ENCODE measurements around the gene ADARB2.

The ADARB2 gene

DNA sequence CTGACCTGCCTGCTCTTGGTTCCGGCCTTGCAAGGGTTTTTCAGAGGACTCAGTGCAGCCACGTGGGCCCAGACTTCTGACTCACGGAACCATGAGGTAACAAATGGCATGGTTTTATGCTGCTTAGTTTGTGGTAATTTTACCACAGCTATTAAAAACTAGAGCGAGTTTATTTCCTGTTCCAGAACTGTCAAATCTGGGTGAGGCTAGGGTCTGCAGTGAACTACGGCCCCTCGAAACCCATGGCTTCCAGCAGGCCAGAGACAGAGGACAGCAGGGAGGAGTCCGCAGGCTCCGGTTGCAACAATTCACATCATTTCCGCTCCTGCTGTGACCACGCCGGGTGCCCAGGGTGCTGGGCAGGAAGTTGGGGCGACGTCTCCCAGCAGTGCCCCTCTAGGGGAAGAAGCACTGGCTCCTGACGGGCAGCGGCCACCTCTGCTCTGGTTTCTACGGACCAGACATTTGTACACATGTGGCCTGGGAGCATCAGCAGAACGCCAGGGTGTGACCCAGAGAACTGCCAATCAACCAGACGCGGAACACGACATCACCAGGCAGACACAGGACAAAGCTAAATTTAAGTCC lies 74.8 kb downstream of the ADARB2 start:
- no peak for DNase-seq

- no peak for DNase-seq
Measured at GRCh38 chr10:1661859-1662437, 75.4 kb downstream of the ADARB2 start.

DNA sequence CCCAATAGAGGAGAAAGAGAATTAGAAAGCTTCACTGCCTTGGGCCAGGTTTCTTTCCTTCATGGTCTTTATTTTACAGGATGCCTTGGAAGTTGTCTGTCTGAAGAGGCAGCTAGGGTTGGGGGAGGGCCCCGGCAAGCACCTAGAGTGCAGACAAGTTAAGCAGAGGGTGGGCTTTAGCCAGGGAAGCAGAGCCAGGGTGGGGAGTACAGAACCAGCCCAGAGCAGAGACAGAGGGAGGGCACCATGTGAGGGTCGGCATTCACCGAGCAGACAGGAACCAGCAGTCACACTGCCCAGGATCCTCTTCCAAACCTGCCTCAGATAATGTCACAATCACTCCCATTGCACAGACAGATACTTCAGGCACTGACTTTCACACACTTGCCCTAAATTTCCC lies 75.9 kb downstream of the ADARB2 start:
- no peak for DNase-seq

- DNase-seq, result no peak
Measured at GRCh38 chr10:1660815-1661214, 76.5 kb downstream of the ADARB2 start.

DNA sequence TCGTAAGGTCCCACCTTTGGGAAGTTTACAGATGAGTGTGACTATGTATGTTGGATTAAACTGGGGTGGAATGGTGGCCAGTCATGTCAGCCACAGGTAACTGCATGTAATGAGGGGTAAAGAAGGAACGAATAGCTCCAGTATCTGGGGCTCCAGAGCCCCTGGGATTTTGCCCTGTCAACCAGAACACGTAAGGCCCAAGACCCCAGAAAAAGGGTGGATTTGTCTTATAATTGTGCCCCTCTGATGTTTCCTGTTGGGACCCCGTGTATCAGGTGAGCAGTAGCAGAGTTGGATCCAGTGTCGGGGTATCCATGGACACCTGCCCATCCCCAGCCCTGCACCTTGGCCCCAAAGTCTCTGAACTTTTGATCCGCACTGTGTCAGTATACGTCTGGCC lies 76.9 kb downstream of the ADARB2 start:
- DNase-seq, result no peak

DNA sequence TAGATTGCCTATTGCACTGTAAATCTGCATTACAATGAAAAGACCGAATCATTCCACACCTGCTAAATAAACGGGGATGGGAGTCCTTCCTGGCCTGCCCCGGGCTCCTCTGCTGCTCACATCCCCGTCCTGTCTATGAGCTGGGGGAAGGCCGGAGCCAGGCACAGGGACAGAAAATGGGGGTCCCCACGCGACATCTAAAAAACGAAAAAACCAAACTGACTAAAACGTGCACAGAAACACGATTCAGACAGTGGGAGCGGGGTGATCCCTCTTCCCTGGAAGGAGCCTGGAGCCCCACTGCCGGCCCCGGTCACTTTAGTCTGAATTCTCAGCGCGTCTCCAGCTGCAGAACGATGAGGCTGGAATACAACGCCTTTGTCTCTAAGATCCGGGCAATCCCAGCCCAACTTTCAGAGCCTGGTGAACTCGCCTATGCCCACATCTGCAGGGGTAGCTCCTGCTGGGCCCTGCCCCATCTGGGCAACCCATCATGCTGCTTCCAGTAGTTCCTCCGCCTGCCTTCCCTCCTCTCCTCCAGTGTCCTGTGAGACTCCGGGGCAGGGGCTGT lies 78.0 kb downstream of the ADARB2 start:
- no peak for DNase-seq

DNA sequence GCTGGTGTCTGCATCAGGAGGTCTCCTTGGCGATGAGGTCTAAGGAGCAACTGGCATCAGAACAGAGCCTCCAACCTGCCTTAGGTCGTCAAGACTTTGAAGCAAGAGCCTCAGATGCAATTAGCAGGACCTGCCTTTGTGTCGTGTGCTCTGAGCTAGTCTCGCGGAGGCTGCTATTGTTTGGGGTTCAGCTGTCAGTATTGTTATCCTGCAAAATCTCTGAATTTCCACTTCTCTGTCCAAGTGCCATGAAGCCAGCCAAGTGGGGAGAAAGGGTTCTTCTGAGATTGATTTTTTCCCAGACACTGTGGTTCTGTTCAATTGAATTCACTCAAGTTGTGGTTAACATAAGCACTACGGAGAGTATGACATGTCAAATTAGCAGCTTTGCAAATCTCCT lies 78.7 kb downstream of the ADARB2 start:
- DNase-seq, result no peak

DNA sequence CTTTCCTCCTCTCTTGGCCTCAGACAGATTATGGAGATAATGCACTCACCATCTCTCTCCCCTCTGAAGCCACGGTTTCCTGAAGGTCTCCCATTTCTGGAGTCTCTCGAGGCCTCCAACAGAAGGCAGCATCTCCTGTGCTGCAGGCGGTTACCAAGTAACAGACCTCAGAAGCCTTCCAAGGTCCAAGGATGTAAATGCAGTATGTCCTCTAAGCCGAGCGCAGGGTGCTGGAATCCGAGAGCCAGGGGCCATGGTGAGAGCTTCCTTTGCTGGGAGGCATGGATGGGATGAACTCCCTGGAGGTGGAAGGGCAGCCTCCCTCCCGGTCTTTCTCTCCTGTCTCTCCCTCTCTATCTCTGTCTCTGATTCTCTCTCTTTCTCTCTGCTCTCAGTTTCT lies 79.8 kb downstream of the ADARB2 start:
- no peak for DNase-seq

GRCh38 chr10:1655367-1655766 lies 82.0 kb downstream of the ADARB2 start:
- DNase-seq, result no peak

DNA sequence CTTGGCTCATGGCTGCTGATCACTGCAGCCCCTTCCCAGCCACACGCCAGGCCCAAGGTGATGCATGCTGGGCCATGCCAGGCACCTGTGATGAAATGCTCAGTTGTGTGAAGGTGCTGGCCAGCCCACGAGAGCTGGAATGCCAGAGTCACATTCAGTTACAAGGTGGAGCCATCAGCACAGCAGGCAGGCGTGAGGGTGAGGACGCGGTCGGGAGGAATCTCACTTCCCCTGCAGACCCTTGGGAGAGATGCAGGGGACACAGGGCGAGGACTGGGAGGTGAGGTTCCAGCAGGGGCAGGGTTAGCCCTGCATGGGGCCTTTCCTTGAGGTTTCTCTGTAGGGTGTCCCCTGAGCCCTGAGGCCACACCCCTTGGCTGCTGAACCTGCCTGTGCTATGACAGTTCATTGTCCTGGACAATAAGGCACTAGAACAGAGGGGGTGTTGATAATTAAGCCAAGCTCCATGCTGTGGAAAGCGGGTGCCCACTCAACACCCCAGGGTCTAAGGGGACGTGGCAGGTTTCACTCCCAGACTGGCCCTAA lies 82.4 kb downstream of the ADARB2 start:
- DNase-seq, result no peak

- DNase-seq, result no peak
Measured at GRCh38 chr10:1654247-1654646, 83.1 kb downstream of the ADARB2 start.

DNA sequence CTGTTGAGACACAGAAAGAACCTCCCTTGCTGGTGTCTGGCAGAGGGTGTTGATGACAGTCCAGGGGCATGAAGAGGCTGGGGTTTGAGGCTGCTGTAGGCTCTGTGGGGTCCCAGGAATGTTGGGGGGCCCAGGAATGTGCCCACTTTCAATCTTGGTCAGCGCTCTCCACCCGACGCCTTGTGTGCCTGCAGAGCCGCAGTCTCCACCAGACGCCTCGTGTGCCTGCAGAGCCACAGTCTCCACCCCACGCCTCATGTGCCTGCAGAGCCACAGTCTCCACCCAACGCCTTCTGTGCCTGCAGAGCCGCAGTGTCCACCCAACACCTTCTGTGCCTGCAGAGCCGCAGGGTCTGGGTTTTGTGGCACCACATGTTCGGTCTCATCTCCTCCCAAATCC lies 84.0 kb downstream of the ADARB2 start:
- DNase-seq, result no peak

GRCh38 chr10:1652151-1652550 lies 85.2 kb downstream of the ADARB2 start:
- no peak for DNase-seq

DNA sequence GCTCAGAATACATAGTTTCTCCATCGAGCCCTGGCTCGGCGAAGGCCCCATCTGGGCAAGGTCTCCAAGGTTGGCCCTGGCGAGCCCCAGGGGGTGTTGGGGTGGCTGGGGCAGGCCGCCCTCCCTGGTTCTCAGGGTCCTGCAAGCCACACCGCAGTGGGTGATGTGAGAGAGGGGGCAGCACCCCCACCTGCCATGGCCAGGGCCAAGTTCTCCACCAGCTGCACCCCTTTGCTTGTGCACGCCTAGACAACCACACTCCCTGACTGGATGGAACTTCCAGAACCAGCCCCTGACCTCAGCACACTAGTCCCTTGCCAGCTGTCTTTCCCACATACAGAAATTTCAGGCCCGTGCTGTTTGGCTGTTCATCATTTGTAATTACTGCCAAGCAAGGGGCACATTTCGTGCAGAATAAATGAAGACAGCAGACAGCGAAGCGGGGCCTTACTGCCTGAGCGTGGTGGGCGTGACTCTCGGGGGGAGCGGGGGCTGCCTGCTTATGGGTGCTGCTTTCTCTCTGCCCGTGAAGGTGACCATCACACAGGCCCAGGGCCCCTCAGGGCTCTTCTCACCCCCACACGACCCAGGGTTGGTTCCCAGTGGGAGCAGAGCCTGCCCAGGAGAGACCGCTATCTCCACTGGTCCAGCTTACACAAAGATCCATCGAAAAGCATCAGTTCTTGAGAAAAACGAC lies 85.9 kb downstream of the ADARB2 start:
- DNase-seq, result no peak

- no peak for DNase-seq
Measured at GRCh38 chr10:1650542-1651269, 86.6 kb downstream of the ADARB2 start.

- DNase-seq, result no peak
Measured at GRCh38 chr10:1648648-1649047, 88.7 kb downstream of the ADARB2 start.

DNA sequence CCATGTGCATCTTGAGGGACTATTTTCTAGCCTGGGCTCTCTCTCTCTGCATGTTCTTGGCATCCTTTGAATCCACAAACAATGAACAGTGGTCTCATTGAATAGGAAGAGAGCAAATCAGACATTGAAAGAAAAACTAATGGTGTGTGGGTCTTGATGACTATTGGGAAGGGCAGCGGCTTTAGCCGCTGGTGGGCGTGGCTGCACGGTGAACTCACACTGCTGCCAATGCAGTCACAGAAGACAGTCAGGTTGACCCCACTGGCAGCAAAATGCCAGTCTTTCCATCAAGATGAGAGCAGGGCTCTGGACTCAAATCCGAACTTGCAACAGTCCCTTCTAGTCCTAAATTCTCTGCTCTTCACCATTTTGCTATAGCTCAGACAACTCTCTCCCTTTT lies 91.0 kb downstream of the ADARB2 start:
- no peak for DNase-seq

DNA sequence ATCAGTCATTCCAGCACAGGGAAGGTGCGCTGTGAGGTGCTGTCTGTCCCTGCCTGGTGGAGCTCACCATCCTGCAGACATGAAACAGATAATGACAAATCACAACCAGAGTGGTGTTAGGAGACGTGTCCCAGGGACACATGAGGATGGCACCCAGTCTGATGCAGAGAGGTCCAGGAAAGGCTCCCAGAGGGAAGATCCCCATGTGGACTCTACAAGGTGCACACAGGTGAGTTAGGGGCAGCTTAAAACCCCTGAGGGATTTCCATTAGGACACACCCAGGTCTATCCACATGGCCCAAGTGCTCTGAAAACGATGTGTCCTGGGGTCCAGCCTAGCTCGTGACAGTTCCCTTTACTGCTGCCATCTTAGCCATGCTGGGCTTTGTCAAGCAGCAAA lies 91.4 kb downstream of the ADARB2 start:
- DNase-seq, result no peak

DNA sequence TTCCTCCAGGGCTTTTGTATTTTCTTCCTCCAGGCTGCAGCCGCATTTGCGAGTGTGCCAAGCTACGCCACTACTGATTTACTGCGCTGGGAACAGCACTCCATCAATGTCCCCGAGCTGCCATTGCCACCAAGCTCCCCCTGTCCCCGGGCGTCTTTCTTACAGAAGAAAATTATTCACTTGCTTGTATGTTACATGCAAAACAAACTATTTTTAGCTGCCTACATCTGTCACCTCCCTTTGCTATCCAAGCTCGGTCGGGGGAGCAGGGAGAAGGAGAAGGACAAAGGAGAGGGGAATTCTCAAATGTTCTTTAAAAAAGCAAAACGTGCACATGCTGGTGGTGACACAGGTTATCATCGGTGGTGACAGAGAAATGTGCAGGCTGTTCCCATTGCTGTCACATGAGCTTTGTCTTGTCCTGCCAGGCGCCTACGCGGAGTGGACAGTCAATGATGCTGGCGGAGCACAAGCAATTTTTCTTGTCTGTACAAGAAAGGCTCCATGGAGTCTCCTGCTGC lies 93.1 kb downstream of the ADARB2 start:
- no peak for DNase-seq

DNA sequence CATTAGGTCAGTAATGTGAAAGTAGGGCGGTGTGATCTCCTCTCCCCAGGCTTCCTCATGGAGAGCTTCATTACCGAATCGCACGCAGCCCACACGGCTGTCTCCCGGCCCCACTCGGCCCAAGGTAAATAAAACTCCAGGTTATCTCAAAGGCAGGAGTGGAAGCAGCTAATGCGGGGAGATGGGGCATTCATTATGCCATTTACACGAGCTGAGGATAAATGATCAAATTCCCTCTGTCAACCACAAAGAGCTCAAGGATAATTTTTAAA lies 93.5 kb downstream of the ADARB2 start:
- no peak for DNase-seq

DNA sequence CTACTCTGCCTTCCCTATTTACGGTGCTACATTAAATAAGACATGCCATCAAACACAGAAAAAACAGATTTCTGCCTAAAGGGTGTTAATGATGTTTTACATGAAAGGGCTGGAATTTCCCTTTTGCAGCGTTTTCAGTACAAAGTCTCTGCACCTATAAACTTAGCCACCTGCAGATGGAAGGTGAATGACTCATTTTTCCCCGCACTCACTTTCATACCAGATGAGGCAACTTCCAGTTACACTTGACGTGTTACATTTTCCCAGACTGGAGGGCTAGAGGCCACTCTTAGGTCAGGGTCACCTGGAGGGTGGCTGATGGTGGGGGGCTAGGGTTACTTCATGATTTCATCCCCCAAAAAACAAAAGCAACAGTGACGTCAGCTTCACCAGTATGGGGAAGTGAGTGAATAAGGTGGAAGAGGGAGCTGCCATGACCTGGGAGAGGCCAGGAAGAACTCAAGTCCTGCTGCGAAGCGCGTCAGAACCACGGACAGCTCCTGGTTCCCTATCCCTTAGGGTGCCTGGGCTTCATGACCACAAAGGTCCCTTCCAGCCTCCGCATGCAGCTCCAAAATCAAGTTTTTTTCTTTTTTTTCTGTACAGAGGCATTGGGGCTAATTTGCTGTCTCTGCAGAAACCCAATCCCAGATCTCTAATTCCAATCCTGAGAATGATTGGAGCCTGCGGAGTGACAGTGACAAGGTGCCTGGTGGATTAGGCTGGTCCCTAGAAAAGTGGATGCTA lies 94.0 kb downstream of the ADARB2 start:
- peak; percentile 25 for DNase-seq

DNA sequence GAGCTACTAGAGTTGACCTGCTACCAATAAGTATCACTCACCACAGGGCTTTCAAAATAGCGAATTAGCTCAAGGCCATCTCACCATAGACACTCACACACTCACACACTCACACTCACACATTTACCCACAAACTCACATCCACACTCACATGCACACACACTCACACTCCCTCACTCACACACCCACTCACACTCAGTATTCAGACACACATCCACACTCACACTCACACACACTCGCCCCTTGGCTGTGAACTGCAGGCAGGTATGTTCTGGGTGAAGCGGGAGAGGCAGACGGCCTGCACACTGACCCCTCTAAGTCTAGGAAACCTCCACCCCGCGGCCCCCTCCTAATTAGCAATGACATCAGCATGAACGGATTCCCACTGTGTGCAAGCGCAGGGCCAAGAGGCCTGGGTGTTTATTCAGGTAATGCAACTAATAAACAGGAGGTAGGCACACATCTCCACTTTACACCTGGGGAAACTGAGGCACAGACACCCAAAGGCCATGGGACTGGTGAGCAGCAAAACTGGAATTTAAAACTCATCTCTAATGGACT lies 94.6 kb downstream of the ADARB2 start:
- no peak for DNase-seq

Data from right kidney (tissue), 1 donor.